HAP-1 (cell line): ENCODE data around the gene GNA12.
"Not testable (repeated sequence)": the region's sequence is repeated elsewhere in the genome, so short reads cannot be mapped to it uniquely, and the experiment has no call there.

Source experiments
- DNase-seq, 2 experiments: peaks; one replicate each; pipeline ENCODE4 v3.0.0-alpha.2; 2016 to 2020; ENCODE audit warnings: low spot score in 2 of 2
- H3K27me3 ChIP-seq: fragments of 250-450 bp; sonication (Bioruptor Pico); 2 replicates; pipeline ENCODE4 v1.5.1; 2020; ENCODE audit warnings: low read depth, mild to moderate bottlenecking, moderate library complexity
- H3K36me3 ChIP-seq: fragments of 250-450 bp; sonication (Bioruptor Pico); replicated peaks from 2 replicates; pipeline ENCODE4 v1.5.1; 2020; ENCODE audit warnings: mild to moderate bottlenecking
- H3K4me1 ChIP-seq: fragments of 250-450 bp; sonication (Bioruptor Pico); 2 replicates; pipeline ENCODE4 v1.5.1; 2020; ENCODE audit warnings: mild to moderate bottlenecking
- H3K4me3 ChIP-seq: fragments of 250-450 bp; sonication (Bioruptor Pico); 2 replicates; pipeline ENCODE4 v1.5.1; 2020; ENCODE audit warnings: mild to moderate bottlenecking, moderate library complexity
- H3K9me3 ChIP-seq: fragments of 250-450 bp; sonication (Bioruptor Pico); 2 replicates; pipeline ENCODE4 v1.5.1; 2020; ENCODE audit warnings: mild to moderate bottlenecking, moderate library complexity
- in situ Hi-C: fragments of 300-500 bp; cut with MboI; formaldehyde crosslinking; loops from 3 replicates; pipeline ENCODE4 v1.14.3; 2020; ENCODE audit warnings: low sequenced_read_pairs, inconsistent platforms, mixed read lengths

Gene GNA12

DNA sequence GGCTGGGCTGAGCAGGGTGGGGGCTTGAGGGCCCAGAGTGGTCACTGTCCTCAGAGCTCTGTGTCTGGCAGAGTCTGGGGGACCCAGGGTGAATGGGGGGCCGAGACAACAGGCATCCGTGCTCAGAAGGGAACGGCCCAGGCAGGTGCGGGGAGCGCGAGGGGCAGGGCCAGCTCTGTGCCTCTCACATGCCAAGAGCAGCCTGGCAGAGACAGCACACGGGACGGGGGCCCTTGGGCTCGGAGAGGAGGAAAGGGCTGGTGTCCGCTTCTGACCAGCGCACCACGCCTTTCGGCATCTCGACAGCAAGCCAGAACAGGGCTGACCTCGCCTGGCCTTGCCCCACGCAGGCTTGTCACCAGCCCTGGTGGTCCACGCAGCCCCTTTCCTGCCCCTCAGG, 142.7 kb downstream of the GNA12 start:
- no peak for DNase-seq
- in situ Hi-C loops: loop anchor here (10.0 kb wide), 1 partner anchor 247 kb away; no protein-coding TSS in a partner anchor

DNA sequence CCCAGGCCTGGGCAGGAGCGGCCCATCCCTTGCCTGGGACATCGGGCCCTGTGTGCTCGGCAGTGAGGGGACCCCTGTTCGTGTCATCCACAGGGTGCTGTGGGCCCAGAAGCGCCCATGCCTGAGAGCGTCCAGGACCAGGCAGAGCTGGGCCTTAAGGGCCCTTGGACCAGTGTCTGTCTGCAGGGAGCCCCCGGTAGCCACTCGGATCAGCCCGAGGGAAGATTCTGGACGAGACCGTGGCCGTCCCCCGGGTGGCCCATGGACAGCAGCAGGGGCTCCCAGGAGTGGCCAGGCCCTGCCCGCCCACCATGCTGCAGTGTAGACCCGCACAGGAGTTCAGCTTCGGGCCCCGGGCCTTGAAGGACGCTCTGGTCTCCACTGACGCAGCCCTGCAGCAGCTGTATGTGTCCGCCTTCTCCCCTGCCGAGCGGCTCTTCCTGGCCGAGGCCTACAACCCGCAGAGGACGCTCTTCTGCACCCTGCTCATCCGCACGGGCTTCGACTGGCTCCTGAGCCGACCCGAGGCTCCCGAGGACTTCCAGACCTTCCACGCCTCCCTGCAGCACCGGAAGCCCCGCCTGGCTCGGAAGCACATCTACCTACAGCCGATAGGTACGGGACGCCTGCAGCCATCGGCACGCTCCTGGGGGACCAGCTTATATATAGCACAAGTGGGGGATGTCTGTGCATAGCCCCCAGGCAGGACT, 143.8 kb downstream of the GNA12 start:
- H3K4me1 ChIP-seq: no peaks in the 10 kb centered on the region
- no peak for DNase-seq
- no peaks in the 10 kb centered on the region for H3K9me3 ChIP-seq
- peaks cover 17% of the 10 kb centered on the region for H3K27me3 ChIP-seq
- H3K36me3 ChIP-seq: no peaks in the 10 kb centered on the region
- no peak overlapping the region for H3K4me3 ChIP-seq
- in situ Hi-C loops: loop anchor here (10.0 kb wide), 1 partner anchor 245 kb away; no protein-coding TSS in a partner anchor

More for the DNA sequence above, 142.7 kb downstream of the GNA12 start:
- no peaks in the 10 kb centered on the region for H3K36me3 ChIP-seq
- no peaks in the 10 kb centered on the region for H3K4me1 ChIP-seq
- H3K4me3 ChIP-seq: no peak overlapping the region
- H3K27me3 ChIP-seq: peaks cover 17% of the 10 kb centered on the region
- no peaks in the 10 kb centered on the region for H3K9me3 ChIP-seq

DNA sequence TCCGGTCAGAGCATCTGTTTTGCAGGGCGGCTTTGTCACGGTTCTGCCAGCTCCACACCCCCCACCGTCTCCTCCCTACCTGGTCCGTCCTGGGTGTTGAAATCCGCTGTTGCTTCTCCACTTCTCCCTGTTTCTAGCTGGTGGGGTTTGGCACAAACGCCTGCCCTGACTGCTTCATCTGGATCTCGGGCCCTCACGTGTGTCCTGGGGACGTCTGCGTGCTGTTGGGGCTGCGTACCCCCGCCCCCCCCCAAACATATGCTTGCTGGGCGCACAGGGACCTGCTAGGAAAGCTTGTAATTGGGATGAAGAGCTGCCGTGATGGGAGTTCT, 144.9 kb downstream of the GNA12 start:
- Histone ChIP-seq H3K9me3 (no peaks in the 10 kb centered on the region), H3K36me3 (no peaks in the 10 kb centered on the region), H3K4me3 (no peak overlapping the region), H3K4me1 (no peaks in the 10 kb centered on the region), H3K27me3 (peaks cover 17% of the 10 kb centered on the region)
- DNase-seq: no peak
- in situ Hi-C loops: no loop called here

DNA sequence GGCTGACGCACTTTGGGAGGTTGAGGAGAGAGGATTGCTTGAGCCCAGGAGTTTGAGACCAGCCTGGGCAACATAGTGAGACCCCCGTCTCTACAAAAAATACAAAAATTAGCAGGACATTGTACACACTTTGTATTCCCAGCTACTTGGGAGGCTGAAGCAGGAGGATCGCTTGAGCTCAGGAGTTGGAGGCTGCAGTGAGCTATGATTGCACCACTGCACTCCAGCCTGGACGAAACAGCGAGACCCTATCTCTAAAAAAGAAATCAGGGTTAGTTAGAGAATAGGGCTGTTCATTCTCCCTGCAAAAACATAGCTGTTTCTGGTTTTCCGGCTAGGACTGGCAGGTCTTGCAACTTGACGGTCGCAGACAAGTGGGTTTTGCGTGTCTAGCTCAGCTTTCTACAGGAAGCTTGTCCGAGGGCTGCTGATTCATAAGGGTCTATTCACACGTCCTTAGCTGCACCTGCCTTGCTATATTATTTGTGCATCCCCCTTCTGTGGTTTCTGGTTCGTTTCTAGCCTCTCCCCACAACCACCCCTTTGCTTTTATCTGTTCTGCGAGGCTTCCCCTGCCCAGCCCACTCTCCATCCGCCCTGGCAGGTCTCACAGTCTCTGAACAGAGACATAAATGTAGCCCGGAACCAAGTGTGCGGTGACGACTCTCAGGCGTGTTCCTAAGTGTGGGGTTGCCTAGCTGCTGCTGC, 145.4 kb downstream of the GNA12 start:
- in situ Hi-C loops: no loop called here
- H3K9me3 ChIP-seq: no peaks in the 10 kb centered on the region
- no peak for DNase-seq
- H3K4me3 ChIP-seq: no peak overlapping the region
- peaks cover 17% of the 10 kb centered on the region for H3K27me3 ChIP-seq
- no peaks in the 10 kb centered on the region for H3K36me3 ChIP-seq
- H3K4me1 ChIP-seq: no peaks in the 10 kb centered on the region

DNA sequence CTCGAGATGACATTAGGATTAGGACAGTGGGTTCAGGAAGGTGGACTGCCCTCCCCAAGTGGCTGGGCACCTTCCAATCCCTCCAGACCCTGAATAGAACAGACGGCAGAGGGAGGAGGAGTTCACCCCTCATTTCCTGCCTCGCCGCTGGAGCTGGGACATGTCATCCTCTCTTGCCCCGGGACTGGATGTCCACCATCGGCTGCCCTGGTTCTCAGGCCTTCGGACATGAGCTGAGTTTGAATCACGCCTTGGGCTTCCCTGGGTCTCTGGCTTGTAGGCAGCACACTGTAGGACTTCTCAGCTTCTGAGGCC, 150.0 kb downstream of the GNA12 start:
- in situ Hi-C loops, H3K9me3 ChIP-seq, H3K4me1 ChIP-seq, H3K4me3 ChIP-seq, H3K36me3 ChIP-seq, DNase-seq: not testable (repeated sequence)
- H3K27me3 ChIP-seq: peaks cover 22% of the 10 kb centered on the region

DNA sequence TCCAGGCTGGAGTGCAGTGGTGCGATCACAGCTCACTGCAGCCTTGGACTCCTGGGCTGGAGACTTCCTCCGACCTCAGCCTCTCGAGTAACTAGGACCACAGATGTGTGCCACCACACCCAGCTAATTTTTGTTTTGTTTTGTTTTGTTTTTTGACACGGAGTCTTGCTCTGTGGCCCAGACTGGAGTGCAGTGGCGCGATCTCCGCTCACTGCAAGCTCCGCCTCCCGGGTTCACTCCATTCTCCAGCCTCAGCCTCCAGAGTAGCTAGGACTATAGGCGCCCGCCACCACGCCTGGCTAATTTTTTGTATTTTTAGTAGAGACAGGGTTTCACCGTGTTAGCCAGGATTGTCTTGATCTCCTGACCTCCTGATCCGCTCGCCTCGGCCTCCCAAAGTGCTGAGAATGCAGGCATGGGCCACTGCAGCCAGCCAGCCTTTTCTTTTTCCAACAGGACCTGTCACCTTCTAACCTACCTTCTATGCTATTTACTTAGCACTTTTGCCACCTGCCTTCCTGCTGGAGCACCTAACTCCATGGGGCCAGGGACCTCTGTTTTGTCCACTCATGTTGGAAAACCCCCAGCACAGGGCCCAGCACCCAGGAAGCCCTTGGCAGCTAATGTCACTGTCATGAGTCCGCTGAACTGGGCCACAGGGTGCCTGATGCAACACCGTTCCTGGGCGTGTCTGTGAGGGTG, 150.5 kb downstream of the GNA12 start:
- H3K4me3 ChIP-seq, H3K9me3 ChIP-seq, DNase-seq, H3K4me1 ChIP-seq, H3K36me3 ChIP-seq, in situ Hi-C loops: not testable (repeated sequence)
- H3K27me3 ChIP-seq: peaks cover 22% of the 10 kb centered on the region

DNA sequence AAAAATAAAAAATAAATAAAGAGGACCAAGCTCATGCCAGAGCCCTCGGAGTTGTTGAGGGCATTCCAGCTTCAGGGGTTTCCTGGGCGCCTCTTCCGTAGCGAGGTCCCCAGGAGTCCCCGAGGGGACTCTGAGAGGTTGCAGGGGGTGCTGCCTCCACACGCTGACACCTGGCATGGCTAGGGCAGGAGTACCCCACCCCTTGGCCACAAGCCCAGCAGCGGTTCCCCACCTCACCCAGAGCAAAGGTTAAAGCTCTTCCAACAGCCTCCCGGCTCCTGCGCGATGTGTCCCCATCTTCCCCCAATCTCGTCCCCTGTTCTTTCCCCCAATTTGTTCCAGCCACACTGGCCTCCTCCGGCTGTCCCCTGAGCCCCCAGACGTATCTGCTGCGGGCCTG, 151.6 kb downstream of the GNA12 start:
- no peaks in the 10 kb centered on the region for H3K4me1 ChIP-seq
- in situ Hi-C loops: no loop called here

DNA sequence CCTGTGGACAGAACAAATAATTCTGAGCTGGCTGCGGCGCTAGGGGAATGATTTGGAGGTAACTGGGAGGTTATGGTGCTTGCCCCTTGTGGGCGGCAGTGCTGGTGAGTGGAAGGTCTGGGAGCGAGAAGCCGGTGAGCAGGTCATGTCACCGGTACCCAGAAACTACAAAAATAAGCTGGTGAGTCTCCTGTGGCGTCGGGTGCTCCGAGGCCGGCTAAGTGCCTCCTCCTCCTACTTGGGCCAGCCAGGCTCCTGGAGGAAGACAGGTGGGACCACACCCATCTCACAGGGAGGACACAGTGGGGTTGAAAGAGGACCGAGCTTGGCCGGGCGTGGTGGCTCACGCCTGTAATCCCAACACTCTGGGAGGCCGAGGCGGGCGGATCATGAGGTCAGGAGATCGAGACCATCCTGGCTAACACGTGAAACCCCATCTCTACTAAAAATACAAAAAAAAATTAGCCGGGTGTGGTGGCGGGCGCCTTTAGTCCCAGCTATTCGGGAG, 152.1 kb downstream of the GNA12 start:
- H3K4me1 ChIP-seq, H3K4me3 ChIP-seq, DNase-seq, H3K9me3 ChIP-seq, H3K36me3 ChIP-seq, in situ Hi-C loops: not testable (repeated sequence)
- peaks cover 26% of the 10 kb centered on the region for H3K27me3 ChIP-seq

More for the DNA sequence above, 151.6 kb downstream of the GNA12 start:
- Histone ChIP-seq H3K36me3 (no peaks in the 10 kb centered on the region), H3K27me3 (peaks cover 21% of the 10 kb centered on the region), H3K9me3 (no peaks in the 10 kb centered on the region), H3K4me3 (no peak overlapping the region)
- DNase-seq: no peak

DNA sequence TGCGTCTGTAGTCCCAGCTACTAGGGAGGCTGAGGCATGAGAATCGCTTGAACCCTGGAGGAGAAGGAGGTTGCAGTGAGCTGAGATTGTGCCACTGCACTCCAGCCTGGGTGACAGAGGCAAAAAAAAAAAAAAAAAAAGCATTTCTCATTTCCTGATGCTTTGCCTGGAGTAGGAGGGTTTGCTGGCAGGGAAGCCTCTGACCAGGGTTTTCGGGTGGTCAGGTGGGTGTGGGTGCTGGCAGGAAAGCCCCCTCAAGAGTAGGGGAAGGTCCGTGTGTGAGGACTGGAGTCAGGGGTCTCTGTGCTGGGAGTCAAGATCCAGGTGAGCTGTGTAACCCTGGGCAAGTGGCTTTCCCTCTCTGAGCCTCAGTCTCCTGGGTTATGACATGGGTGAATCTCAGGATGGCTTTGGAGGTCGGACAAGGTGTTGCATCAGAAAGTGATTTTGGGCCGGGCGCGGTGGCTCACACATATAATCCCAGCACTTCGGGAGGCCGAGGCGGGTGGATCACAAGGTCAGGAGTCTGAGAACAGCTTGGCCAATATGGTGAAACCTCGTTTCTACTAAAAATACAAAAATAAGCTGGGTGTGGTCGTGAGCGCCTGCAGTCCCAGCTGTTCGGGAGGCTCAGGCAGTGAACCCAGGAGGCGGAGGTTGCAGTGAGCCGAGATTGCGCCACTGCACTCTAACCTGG, 152.9 kb downstream of the GNA12 start:
- Histone ChIP-seq H3K27me3 (peaks cover 27% of the 10 kb centered on the region), H3K4me3 (no peak overlapping the region), H3K9me3 (no peaks in the 10 kb centered on the region), H3K4me1 (no peaks in the 10 kb centered on the region), H3K36me3 (no peaks in the 10 kb centered on the region)
- in situ Hi-C loops: no loop called here
- no peak for DNase-seq

DNA sequence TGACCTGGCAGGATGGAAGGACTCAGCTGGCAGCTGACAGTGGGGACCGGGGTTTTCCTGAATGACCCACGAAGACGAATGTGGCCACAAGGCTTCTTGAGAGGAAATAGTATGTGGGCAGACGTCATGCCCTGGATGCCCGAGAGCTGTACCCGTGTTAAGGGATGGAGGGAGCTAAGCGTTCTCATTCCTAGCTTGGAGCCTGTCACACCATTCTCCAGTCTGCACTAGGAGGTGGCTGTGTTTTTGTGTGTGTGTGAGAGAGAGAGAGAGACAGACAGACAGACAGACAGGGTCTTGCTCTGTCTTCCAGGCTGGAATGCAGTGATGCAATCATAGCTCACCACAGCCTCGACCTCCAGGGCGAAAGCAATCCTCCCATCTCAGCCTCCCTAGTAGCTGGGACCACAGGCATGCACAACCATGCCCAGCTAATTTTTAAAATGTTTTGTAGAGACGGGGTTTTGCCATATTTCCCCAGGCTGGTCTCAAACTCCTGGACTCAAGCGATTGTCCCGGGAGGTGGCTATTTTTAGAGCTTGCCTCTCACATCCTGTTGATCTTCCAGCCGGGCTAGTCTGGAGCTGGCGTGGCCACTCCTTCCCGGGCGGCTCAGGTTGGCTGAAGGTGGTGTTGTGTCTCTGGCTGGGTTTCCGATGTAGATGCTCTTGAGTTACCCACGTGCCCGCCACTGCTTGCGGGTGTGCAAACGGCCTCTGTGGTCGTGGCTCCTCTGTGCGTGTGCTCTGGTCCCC, 154.0 kb downstream of the GNA12 start:
- no peaks in the 10 kb centered on the region for H3K9me3 ChIP-seq
- in situ Hi-C loops: no loop called here
- no peaks in the 10 kb centered on the region for H3K36me3 ChIP-seq
- H3K4me1 ChIP-seq: no peaks in the 10 kb centered on the region
- H3K27me3 ChIP-seq: peaks cover 27% of the 10 kb centered on the region
- no peak overlapping the region for H3K4me3 ChIP-seq
- DNase-seq: no peak

DNA sequence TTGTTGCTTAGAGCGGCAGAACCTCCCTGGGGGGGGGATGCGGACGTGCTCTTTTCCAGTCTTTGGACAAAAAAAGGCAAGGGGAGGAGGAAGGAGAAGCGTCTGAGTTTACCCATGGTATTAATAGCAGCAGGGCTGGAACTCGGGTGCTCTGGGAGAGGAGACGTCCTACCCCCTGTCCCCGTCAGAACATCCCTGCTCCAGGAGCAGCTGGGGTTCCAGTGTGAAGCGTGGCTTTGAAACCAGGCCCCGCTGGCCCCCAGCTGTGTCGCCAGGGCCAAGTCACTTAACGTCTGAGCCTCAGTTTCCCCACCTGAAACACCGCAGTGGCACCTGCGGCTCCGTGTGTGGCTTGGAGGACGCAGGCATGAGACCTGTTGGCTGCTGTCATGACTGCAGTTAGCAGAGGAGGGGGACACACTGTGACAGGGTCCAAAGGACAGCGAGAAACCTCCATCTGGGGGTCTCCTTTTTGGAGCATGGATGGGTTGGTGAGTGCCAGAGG, 154.7 kb downstream of the GNA12 start:
- H3K4me1 ChIP-seq: no peaks in the 10 kb centered on the region
- no peak overlapping the region for H3K4me3 ChIP-seq
- in situ Hi-C loops: no loop called here
- H3K27me3 ChIP-seq: peaks cover 27% of the 10 kb centered on the region
- H3K36me3 ChIP-seq: no peaks in the 10 kb centered on the region
- no peaks in the 10 kb centered on the region for H3K9me3 ChIP-seq
- no peak for DNase-seq

DNA sequence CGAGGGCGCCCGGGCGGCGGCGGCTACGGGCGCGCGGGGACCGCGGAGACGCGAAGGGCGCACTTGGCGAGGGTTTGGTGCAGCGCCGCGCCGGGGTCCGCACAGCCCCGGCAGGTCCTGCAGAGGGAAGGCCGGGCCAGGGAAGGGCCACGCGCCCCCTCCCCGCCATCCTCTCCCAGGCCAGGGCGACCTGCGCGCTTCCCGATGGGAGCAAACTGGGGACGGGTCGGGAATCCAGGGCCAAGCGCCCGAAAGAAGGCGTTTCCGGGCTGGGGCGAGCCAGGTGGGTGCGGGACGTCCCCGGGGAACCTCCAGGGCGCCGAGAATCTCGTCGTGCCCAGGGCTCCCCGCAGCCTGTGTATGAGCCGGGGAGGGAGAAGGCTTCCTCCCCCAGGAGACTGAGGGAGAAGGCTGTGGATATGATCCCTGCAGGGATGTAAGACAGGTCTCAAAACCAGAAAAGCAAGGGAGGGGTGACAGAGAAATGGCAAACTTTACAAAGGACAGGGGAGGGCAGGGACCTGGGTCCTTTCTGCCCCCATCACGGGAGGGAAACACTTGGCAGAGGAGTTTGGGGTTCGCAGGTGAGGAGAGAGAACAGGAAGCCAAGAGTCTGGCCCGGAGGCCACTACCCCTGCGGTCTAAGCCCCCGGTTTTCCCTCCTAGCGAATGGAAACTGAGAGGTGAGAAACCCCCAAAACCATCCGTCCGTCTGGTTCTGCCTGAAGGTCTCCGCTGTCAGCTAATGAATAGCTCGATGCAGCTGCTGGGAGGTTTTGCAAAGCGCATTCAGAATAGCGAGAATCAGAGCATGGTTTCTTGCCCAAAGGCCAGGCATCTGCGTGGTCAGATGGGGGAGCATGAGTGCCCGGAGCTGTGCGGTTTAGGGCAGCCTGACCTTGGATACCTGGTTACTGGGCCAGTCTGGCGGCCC, 155.4 kb downstream of the GNA12 start:
- in situ Hi-C loops: no loop called here
- Histone ChIP-seq H3K9me3 (no peaks in the 10 kb centered on the region), H3K27me3 (peaks cover 27% of the 10 kb centered on the region), H3K36me3 (no peaks in the 10 kb centered on the region), H3K4me1 (no peaks in the 10 kb centered on the region), H3K4me3 (no peak overlapping the region)
- DNase-seq: no peak
